PFSK-1 (cell line): ENCODE data around the gene APCDD1.

Experiments
- FOXP2 ChIP-seq: optimal IDR thresholded peaks from 2 replicates; pipeline ENCODE3; 2011; ENCODE audit warnings: borderline replicate concordance, control low read depth, inconsistent platforms; ENCODE audit not compliant: insufficient read depth; ENCODE audit errors: extremely low read length, extremely low read depth
- POLR2AphosphoS5 ChIP-seq: IDR thresholded peaks from 2 replicates; pipeline ENCODE4 v1.6.1; 2012; ENCODE audit warnings: low read depth, mild to moderate bottlenecking, control low read depth, low read length, moderate library complexity
- REST ChIP-seq, 2 experiments: IDR thresholded peaks; 2 replicates each; pipeline versions ENCODE4 v1.6.1 to v1.8.0; 2011 to 2012; ENCODE audit warnings: low read depth in 2 of 2, low read length in 2 of 2, control low read depth in 1 of 2, inconsistent platforms in 1 of 2, mild to moderate bottlenecking in 1 of 2, moderate library complexity in 1 of 2; ENCODE audit not compliant: insufficient read depth in 1 of 2
- SIN3A ChIP-seq: IDR thresholded peaks from 2 replicates; pipeline ENCODE4 v1.6.1; 2012; ENCODE audit warnings: mild to moderate bottlenecking, low read length, moderate library complexity, borderline replicate concordance; ENCODE audit not compliant: insufficient read depth
- TAF1 ChIP-seq: IDR thresholded peaks from 2 replicates; pipeline ENCODE4 v1.6.1; 2012; ENCODE audit warnings: low read length, control low read depth, borderline replicate concordance; ENCODE audit not compliant: insufficient read depth

The APCDD1 gene

DNA sequence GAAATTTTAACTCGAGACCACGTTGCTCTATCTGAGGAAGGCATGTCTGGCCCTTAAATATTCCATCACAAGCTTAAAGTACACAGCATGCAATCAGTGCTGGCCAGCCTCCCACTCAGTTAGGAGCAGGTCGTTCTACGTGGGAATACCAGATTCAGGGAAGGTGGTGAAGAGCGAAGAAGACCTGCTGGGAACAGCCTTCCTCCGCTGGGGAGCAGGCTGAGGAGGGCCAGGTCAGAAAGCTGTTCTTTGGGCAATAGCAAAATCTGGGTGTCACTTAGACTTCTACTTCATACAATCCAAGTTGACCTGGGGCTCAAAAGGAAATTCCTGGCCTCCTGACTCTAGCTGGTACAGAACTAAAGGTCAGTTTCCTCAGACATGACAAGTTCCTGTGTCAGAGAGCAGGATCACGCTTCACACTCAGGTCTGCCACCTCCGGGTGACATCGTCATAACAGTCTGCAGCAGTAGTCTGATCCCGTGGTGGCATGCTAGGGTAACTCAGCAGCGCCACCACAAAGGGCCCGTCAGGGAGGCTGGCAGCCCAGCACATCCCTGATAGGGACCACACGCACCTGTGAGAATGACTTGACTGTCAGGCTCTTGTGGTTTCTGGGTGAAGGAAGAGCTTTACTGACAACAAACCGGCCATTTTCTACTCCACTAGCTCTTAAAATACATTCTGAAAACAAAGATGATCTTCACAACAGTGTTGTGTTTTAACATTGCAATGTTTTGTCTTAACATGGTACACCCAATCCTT, 36.1 kb downstream of the APCDD1 start:
- TF ChIP-seq TAF1 (no peak), POLR2AphosphoS5 (no peak), REST (IDR thresholded peaks at IDR 0.05; ENCODE audit: insufficient read depth in 1 of 2, low read depth in 2 of 2, low read length in 2 of 2) (no peak), FOXP2 (no peak), SIN3A (no peak)

DNA sequence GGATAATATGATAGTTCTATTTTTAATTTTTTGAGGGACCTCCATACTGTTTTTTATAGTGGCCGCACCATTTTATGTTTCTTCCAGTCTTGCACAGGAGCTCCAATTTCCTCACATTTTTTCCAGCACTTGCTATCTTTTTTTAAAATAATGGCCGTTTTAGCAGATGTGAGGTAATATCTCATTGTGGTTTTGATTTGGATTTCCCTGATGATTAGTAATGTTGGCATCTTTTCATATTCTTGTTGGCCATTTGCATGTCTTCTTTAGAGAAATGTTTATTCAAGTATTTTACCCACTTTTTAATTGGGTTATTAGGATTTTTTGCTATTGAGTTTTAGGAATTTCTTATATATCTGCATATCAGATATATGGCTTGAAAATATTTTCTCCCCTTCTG, 41.5 kb downstream of the APCDD1 start:
- TF ChIP-seq REST (IDR thresholded peaks at IDR 0.05; ENCODE audit: insufficient read depth in 1 of 2, low read depth in 2 of 2, low read length in 2 of 2) (no peak), TAF1 (no peak), FOXP2 (no peak), POLR2AphosphoS5 (no peak), SIN3A (no peak)

GRCh38 chr18:10497206-10497749, 42.8 kb downstream of the APCDD1 start:
- TF ChIP-seq TAF1 = no peak
- no peak for TF ChIP-seq SIN3A

DNA sequence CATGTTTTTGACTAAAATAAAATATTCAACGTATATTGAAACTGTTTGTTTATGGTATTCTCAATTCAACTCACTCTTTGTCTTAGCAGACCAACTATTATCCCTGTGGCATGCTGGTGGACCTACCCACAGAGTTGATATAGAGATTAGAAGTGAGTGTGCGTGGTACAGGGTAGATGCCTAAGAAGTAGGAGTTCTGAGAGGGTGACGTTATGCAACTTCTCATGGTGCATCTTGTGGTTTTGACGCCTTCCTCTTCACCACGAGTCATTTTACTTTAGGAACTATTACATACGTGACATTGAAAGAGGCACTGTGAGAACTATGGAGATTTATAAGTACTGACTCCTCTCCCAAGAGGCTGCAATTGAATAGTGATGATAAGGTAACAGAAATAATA, 44.8 kb downstream of the APCDD1 start:
- TF ChIP-seq POLR2AphosphoS5 (no peak), FOXP2 (no peak), SIN3A (no peak), TAF1 (no peak), REST (IDR thresholded peaks at IDR 0.05; ENCODE audit: insufficient read depth in 1 of 2, low read depth in 2 of 2, low read length in 2 of 2) (no peak)

DNA sequence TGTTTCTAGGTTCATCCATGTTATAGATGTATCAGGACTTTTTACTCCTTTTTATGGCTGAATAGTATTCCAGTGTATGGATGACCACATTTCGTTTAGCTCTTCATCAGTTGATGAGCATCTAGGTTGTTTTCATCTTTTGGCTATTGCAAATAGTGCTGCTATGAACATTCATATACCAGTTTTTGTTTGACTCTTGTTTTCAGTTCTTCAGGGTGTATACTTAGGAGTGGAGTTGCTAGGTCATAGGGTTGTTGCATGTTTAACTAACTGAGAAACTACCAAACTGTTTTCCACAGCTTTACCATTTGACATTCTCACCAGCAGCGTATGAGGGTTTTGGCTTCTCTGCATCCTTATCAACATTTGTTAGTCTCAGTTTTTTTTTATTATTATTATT, 45.6 kb downstream of the APCDD1 start:
- TF ChIP-seq REST (IDR thresholded peaks at IDR 0.05; ENCODE audit: insufficient read depth in 1 of 2, low read depth in 2 of 2, low read length in 2 of 2) = no peak
- TF ChIP-seq TAF1 = no peak
- no peak for TF ChIP-seq SIN3A
- TF ChIP-seq POLR2AphosphoS5 = no peak
- TF ChIP-seq FOXP2 = no peak
